H9 (cell line): Measurements from ENCODE around the gene HTR2B. TPM values are rescaled to one million over a fixed set of nuclear protein-coding genes. Genes with fewer than 3 reads are reported as not detected.

Experiments used
- DNase-seq: peaks from one replicate; pipeline ENCODE4 v3.0.0-alpha.2; 2017
- H2AFZ ChIP-seq: one replicate; pipeline ENCODE4 v1.6.1; 2013; ENCODE audit warnings: mild to moderate bottlenecking, low read length, control low read depth, moderate library complexity
- H2AK5ac ChIP-seq: 2 replicates; pipeline ENCODE4 v1.6.1; 2013; ENCODE audit warnings: low read length, control low read depth, mixed read lengths; ENCODE audit not compliant: insufficient read length
- H2BK120ac ChIP-seq: one replicate; pipeline ENCODE4 v1.6.1; 2013; ENCODE audit warnings: low read depth, mild to moderate bottlenecking, low read length, control low read depth, inconsistent platforms; ENCODE audit not compliant: poor library complexity, severe bottlenecking
- H2BK12ac ChIP-seq: 2 replicates; pipeline ENCODE4 v1.6.1; 2013; ENCODE audit warnings: low read length, control low read depth, mixed read lengths, low read depth; ENCODE audit not compliant: insufficient read length
- H2BK15ac ChIP-seq: 2 replicates; pipeline ENCODE4 v1.6.1; 2013; ENCODE audit warnings: low read depth, low read length, control low read depth
- H2BK20ac ChIP-seq: one replicate; pipeline ENCODE4 v1.6.1; 2013; ENCODE audit warnings: low read depth, mild to moderate bottlenecking, low read length, control low read depth, inconsistent platforms; ENCODE audit not compliant: poor library complexity, severe bottlenecking
- H2BK5ac ChIP-seq: 2 replicates; pipeline ENCODE4 v1.6.1; 2013; ENCODE audit warnings: low read length, control low read depth, mixed read lengths; ENCODE audit not compliant: insufficient read length
- H3K14ac ChIP-seq: 2 replicates; pipeline ENCODE4 v1.6.1; 2013; ENCODE audit warnings: low read length, control low read depth; ENCODE audit not compliant: insufficient read depth
- H3K18ac ChIP-seq: 2 replicates; pipeline ENCODE4 v1.6.1; 2013; ENCODE audit warnings: low read depth, mild to moderate bottlenecking, mixed read lengths, low read length, control low read depth; ENCODE audit not compliant: insufficient read length
- H3K23ac ChIP-seq: 2 replicates; pipeline ENCODE4 v1.6.1; 2013; ENCODE audit warnings: low read length, control low read depth, mixed read lengths, low read depth; ENCODE audit not compliant: insufficient read length
- H3K23me2 ChIP-seq: 2 replicates; pipeline ENCODE4 v1.6.1; 2013; ENCODE audit warnings: low read depth, mild to moderate bottlenecking, mixed read lengths, low read length, control low read depth; ENCODE audit not compliant: insufficient read length, poor library complexity, severe bottlenecking
- H3K27ac ChIP-seq: 2 replicates; pipeline ENCODE4 v1.5.1; 2013; ENCODE audit warnings: low read length, control low read depth, mixed read lengths, low read depth; ENCODE audit not compliant: insufficient read length
- H3K27me3 ChIP-seq: 2 replicates; pipeline ENCODE4 v1.6.1; 2013; ENCODE audit warnings: low read length, control low read depth, inconsistent platforms; ENCODE audit not compliant: insufficient read depth
- H3K4ac ChIP-seq: 2 replicates; pipeline ENCODE4 v1.6.1; 2013; ENCODE audit warnings: low read depth, mild to moderate bottlenecking, control low read depth, inconsistent platforms, low read length, moderate library complexity
- H3K4me1 ChIP-seq: 2 replicates; pipeline ENCODE4 v1.6.1; 2013; ENCODE audit warnings: low read length, control low read depth, inconsistent platforms; ENCODE audit not compliant: insufficient read depth
- H3K4me2 ChIP-seq: 2 replicates; pipeline ENCODE4 v1.6.1; 2013; ENCODE audit warnings: low read length, control low read depth, mixed read lengths; ENCODE audit not compliant: insufficient read length, insufficient read depth
- H3K56ac ChIP-seq: 2 replicates; pipeline ENCODE4 v1.6.1; 2013; ENCODE audit warnings: low read depth, mild to moderate bottlenecking, mixed read lengths, low read length, control low read depth; ENCODE audit not compliant: insufficient read length
- H3K79me1 ChIP-seq: 2 replicates; pipeline ENCODE4 v1.6.1; 2013; ENCODE audit warnings: low read depth, mild to moderate bottlenecking, moderate library complexity, low read length, control low read depth, inconsistent platforms; ENCODE audit not compliant: insufficient read depth, poor library complexity, severe bottlenecking
- H3K79me2 ChIP-seq: 2 replicates; pipeline ENCODE4 v1.6.1; 2013; ENCODE audit warnings: low read length, control low read depth, inconsistent platforms; ENCODE audit not compliant: insufficient read depth
- H3K9ac ChIP-seq: 2 replicates; pipeline ENCODE4 v1.6.1; 2013; ENCODE audit warnings: low read length, control low read depth, mixed read lengths; ENCODE audit not compliant: insufficient read length; ENCODE audit errors: extremely low read depth
- H3K9me3 ChIP-seq: one replicate; pipeline ENCODE4 v1.6.1; 2013; ENCODE audit warnings: low read depth, low read length, inconsistent platforms; ENCODE audit not compliant: control insufficient read depth
- H3T11ph ChIP-seq: one replicate; pipeline ENCODE4 v1.6.1; 2013; ENCODE audit warnings: mild to moderate bottlenecking, low read length, control low read depth, inconsistent platforms
- H4K20me1 ChIP-seq: one replicate; pipeline ENCODE4 v1.6.1; 2013; ENCODE audit not compliant: control insufficient read depth, insufficient read length, insufficient read depth
- H4K5ac ChIP-seq: 2 replicates; pipeline ENCODE4 v1.6.1; 2013; ENCODE audit warnings: low read depth, mild to moderate bottlenecking, mixed read lengths, low read length, control low read depth; ENCODE audit not compliant: insufficient read length
- H4K8ac ChIP-seq: replicated peaks from 2 replicates; pipeline ENCODE4 v1.6.1; 2013; ENCODE audit warnings: low read length, control low read depth, mixed read lengths, low read depth; ENCODE audit not compliant: insufficient read length
- H4K91ac ChIP-seq: 2 replicates; pipeline ENCODE4 v1.6.1; 2013; ENCODE audit warnings: low read depth, mild to moderate bottlenecking, moderate library complexity, mixed read lengths, low read length, control low read depth; ENCODE audit not compliant: insufficient read length
- H3K27ac Mint-ChIP-seq, 3 experiments: 2 replicates in 2 of 3; 3 replicates in 1 of 3; pipeline ENCODE4 v1.8.0; 2020 to 2021; ENCODE audit warnings: mixed read lengths in 3 of 3, mild to moderate bottlenecking in 1 of 3, moderate library complexity in 1 of 3
- H3K27me3 Mint-ChIP-seq: 2 replicates; pipeline ENCODE4 v1.8.0; 2021; ENCODE audit warnings: low read depth, mild to moderate bottlenecking, moderate library complexity, mixed read lengths
- H3K36me3 Mint-ChIP-seq, 3 experiments: 2 replicates in 2 of 3; 3 replicates in 1 of 3; pipeline ENCODE4 v1.8.0; 2020 to 2021; ENCODE audit warnings: low read depth in 3 of 3, mixed read lengths in 3 of 3; ENCODE audit not compliant: insufficient read depth in 1 of 3
- H3K4me1 Mint-ChIP-seq, 2 experiments: 2 replicates each; pipeline ENCODE4 v1.8.0; 2020; ENCODE audit warnings: mixed read lengths in 2 of 2
- H3K4me3 Mint-ChIP-seq, 2 experiments: 2 replicates in 1 of 2; 3 replicates in 1 of 2; pipeline ENCODE4 v1.8.0; 2020 to 2021; ENCODE audit warnings: mild to moderate bottlenecking in 2 of 2, mixed read lengths in 2 of 2, moderate library complexity in 1 of 2
- H3K9me3 Mint-ChIP-seq, 2 experiments: 2 replicates in 1 of 2; 3 replicates in 1 of 2; pipeline ENCODE4 v1.8.0; 2020; ENCODE audit warnings: mild to moderate bottlenecking in 2 of 2, mixed read lengths in 2 of 2, moderate library complexity in 1 of 2
- CTCF ChIP-seq: fragments of 200-600 bp; sonication (generic); conservative IDR thresholded peaks from 3 replicates; pipeline ENCODE4 v1.8.0; 2021; ENCODE audit warnings: antibody characterized with exemption, mild to moderate bottlenecking
- WGBS: extraction: QIAGEN DNeasy Blood & Tissue Kit; methylation state at CpG from one replicate; pipeline ENCODE4 v1.1.7; 2013; ENCODE audit warnings: missing lambda C conversion rate, low lambda C conversion rate, mixed read lengths; ENCODE audit not compliant: insufficient read length; ENCODE audit errors: extremely low coverage; 5-methylcytosine and 5-hydroxymethylcytosine counted together
- total RNA-seq: library from RNA; stranded (reverse); gene quantifications from 2 replicates; pipeline ENCODE4 v1.2.1, GENCODE V29; 2021

HTR2B gene
- total RNA-seq, 1 experiment from 2014 or later, result not detected

- no peak overlapping the region for H3K27ac Mint-ChIP-seq
- peak; percentile 85 for TF ChIP-seq CTCF
Observed at GRCh38 chr2:231104115-231104713, 20.6 kb downstream of the HTR2B start.

More at GRCh38 chr2:231104115-231104713, 20.6 kb downstream of the HTR2B start:
- Mint-ChIP-seq H3K4me1 (peaks cover 0 to 3% of the 10 kb centered on the region in 2 experiments; a peak in 2 of 4 replicates), H3K4me3 (no peak overlapping the region), H3K36me3 (peaks cover 20 to 35% (median 35%) of the 10 kb centered on the region in 3 experiments), H3K9me3 (peaks cover 8 to 12% of the 10 kb centered on the region in 2 experiments), H3K27me3 (no peaks in the 10 kb centered on the region)
- H2BK12ac ChIP-seq, result no peak overlapping the region
- no peak overlapping the region for H2BK5ac ChIP-seq
- no peak overlapping the region for H4K5ac ChIP-seq
- H3K4ac ChIP-seq, result no peak overlapping the region
- peak; percentile 43 for DNase-seq
- H2BK120ac ChIP-seq, result no peak overlapping the region
- H3K14ac ChIP-seq, result no peak overlapping the region
- H3K27me3 ChIP-seq, result no peaks in the 10 kb centered on the region
- no peak overlapping the region for H3K27ac ChIP-seq
- H3K23me2 ChIP-seq, result no peaks in the 10 kb centered on the region
- no peak overlapping the region for H3K9ac ChIP-seq
- H3K4me1 ChIP-seq, result no peaks in the 10 kb centered on the region
- 0 out of 2 replicates have a peak, but pooled peaks cover 2% of the 10 kb centered on the region for H3K79me2 ChIP-seq
- H2AK5ac ChIP-seq, result no peak overlapping the region
- H4K8ac ChIP-seq, result no peak overlapping the region
- H2BK15ac ChIP-seq, result no peak overlapping the region
- no peaks in the 10 kb centered on the region for H3K79me1 ChIP-seq
- H4K91ac ChIP-seq, result no peak overlapping the region
- no CpG with 5 or more reads among the region's 3 CpGs for WGBS
- H3K4me2 ChIP-seq, result no peak overlapping the region
- no peak overlapping the region for H3K56ac ChIP-seq
- H2AFZ ChIP-seq, result no peak overlapping the region
- H3K18ac ChIP-seq, result no peak overlapping the region
- no peak overlapping the region for H3T11ph ChIP-seq
- no peak overlapping the region for H3K23ac ChIP-seq
- H4K20me1 ChIP-seq, result no peaks in the 10 kb centered on the region
- no peak overlapping the region for H2BK20ac ChIP-seq
- H3K9me3 ChIP-seq, result peaks cover 13% of the 10 kb centered on the region
